IMR-90 (cell line): ENCODE results near the gene RIC8A. TPM values are rescaled to one million over a fixed set of nuclear protein-coding genes. Genes with fewer than 3 reads are reported as not detected.

ENCODE experiments used
- ATAC-seq: fragments of 200-7000 bp; cut with Tn5 transposase; 2 replicates; pipeline ENCODE4 v1.9.1; 2020; ENCODE audit warnings: low read depth, mild to moderate bottlenecking, moderate library complexity
- BruUV-seq: library from RNA; stranded (reverse); fragments of 400-500 nt; replicated peaks from 2 replicates; lab custom pipeline; 2021; lab: Mats Ljungman, UMichigan
- CTCF ChIA-PET: fragments of 300-600 bp; formaldehyde crosslinking; extraction: SDS; loops from one replicate; lab custom pipeline; 2021; ENCODE audit warnings: antibody characterized with exemption; lab: Yijun Ruan, JAX
- POLR2A ChIA-PET: fragments of 300-600 bp; sonication (Branson Sonifier 250); formaldehyde crosslinking; loops from one replicate; lab custom pipeline; 2022; ENCODE audit warnings: antibody characterized with exemption; ENCODE audit not compliant: unreplicated experiment; lab: Charles Lee
- DNase-seq: peaks from one replicate; pipeline ENCODE4 v3.0.0; 2013
- H2AFZ ChIP-seq: replicated peaks from 2 replicates; pipeline ENCODE3; 2013; ENCODE audit warnings: low read length, mild to moderate bottlenecking; ENCODE audit not compliant: poor library complexity
- H2AK5ac ChIP-seq: 2 replicates; pipeline ENCODE4 v1.6.1; 2013; ENCODE audit warnings: low read depth, low read length, inconsistent platforms
- H2AK9ac ChIP-seq: replicated peaks from 2 replicates; pipeline ENCODE3; 2013; ENCODE audit warnings: mild to moderate bottlenecking, low read depth, low read length, moderate library complexity; ENCODE audit not compliant: poor library complexity
- H2BK120ac ChIP-seq: 2 replicates; pipeline ENCODE4 v1.6.1; 2013; ENCODE audit warnings: low read depth, low read length, inconsistent platforms
- H2BK15ac ChIP-seq: 3 replicates; pipeline ENCODE4 v1.6.1; 2013; ENCODE audit warnings: low read depth, low read length, inconsistent platforms
- H2BK20ac ChIP-seq: 2 replicates; pipeline ENCODE4 v1.6.1; 2013; ENCODE audit warnings: low read depth, mild to moderate bottlenecking, inconsistent platforms, low read length, moderate library complexity
- H2BK5ac ChIP-seq: 2 replicates; pipeline ENCODE4 v1.6.1; 2013; ENCODE audit warnings: mild to moderate bottlenecking, low read depth, low read length, inconsistent platforms; ENCODE audit not compliant: poor library complexity, severe bottlenecking
- H3K14ac ChIP-seq: replicated peaks from 2 replicates; pipeline ENCODE4 v1.6.1; 2013; ENCODE audit warnings: low read depth, low read length, inconsistent platforms
- H3K18ac ChIP-seq: 2 replicates; pipeline ENCODE4 v1.6.1; 2013; ENCODE audit warnings: low read depth, low read length, control low read depth
- H3K23ac ChIP-seq: 2 replicates; pipeline ENCODE4 v1.6.1; 2013; ENCODE audit warnings: low read depth, low read length, inconsistent platforms
- H3K27ac ChIP-seq: 2 replicates; pipeline ENCODE4 v1.5.1; 2013; ENCODE audit warnings: mild to moderate bottlenecking, control low read depth, low read length; ENCODE audit not compliant: insufficient read depth
- H3K27me3 ChIP-seq: 2 replicates; pipeline ENCODE4 v1.6.1; 2013; ENCODE audit warnings: low read length; ENCODE audit not compliant: control insufficient read depth, insufficient read depth
- H3K36me3 ChIP-seq: 2 replicates; pipeline ENCODE4 v1.6.1; 2013; ENCODE audit warnings: low read length, mixed read lengths; ENCODE audit not compliant: control insufficient read depth, insufficient read depth
- H3K4ac ChIP-seq: 2 replicates; pipeline ENCODE4 v1.6.1; 2013; ENCODE audit warnings: low read depth, low read length, inconsistent platforms
- H3K4me1 ChIP-seq: 2 replicates; pipeline ENCODE4 v1.6.1; 2013; ENCODE audit warnings: low read length, mixed read lengths; ENCODE audit not compliant: control insufficient read depth, insufficient read depth
- H3K4me2 ChIP-seq: 2 replicates; pipeline ENCODE4 v1.6.1; 2013; ENCODE audit warnings: low read depth, mild to moderate bottlenecking, control low read depth, low read length, moderate library complexity
- H3K4me3 ChIP-seq: 2 replicates; pipeline ENCODE4 v1.5.1; 2013; ENCODE audit warnings: low read depth, mild to moderate bottlenecking, control low read depth, low read length, moderate library complexity; ENCODE audit not compliant: insufficient read depth
- H3K56ac ChIP-seq: 2 replicates; pipeline ENCODE4 v1.6.1; 2013; ENCODE audit warnings: low read length, inconsistent platforms; ENCODE audit not compliant: insufficient read depth; ENCODE audit errors: extremely low read depth
- H3K79me1 ChIP-seq, 2 experiments: 2 replicates each; pipeline ENCODE4 v1.6.1; 2013; ENCODE audit warnings: low read length in 2 of 2, inconsistent platforms in 1 of 2, low read depth in 1 of 2
- H3K9ac ChIP-seq: 2 replicates; pipeline ENCODE4 v1.6.1; 2013; ENCODE audit warnings: low read depth, low read length, control low read depth
- H3K9me1 ChIP-seq: 2 replicates; pipeline ENCODE4 v1.6.1; 2013; ENCODE audit warnings: low read length, inconsistent platforms; ENCODE audit not compliant: insufficient read depth
- H3K9me3 ChIP-seq: 2 replicates; pipeline ENCODE4 v1.6.1; 2013; ENCODE audit warnings: low read length; ENCODE audit not compliant: control insufficient read depth, insufficient read depth
- H4K20me1 ChIP-seq: 2 replicates; pipeline ENCODE4 v1.6.1; 2013; ENCODE audit warnings: low read length, inconsistent platforms; ENCODE audit not compliant: insufficient read depth
- H4K5ac ChIP-seq: 2 replicates; pipeline ENCODE4 v1.6.1; 2013; ENCODE audit warnings: mild to moderate bottlenecking, low read depth, low read length, control low read depth
- H4K8ac ChIP-seq, 2 experiments: 2 replicates each; pipeline ENCODE4 v1.6.1; 2013; ENCODE audit warnings: low read depth in 2 of 2, low read length in 2 of 2, control low read depth in 1 of 2, inconsistent platforms in 1 of 2
- H4K91ac ChIP-seq: 2 replicates; pipeline ENCODE4 v1.6.1; 2013; ENCODE audit warnings: low read depth, low read length, inconsistent platforms; ENCODE audit not compliant: insufficient read depth
- BHLHE40 ChIP-seq: fragments of 150-350 bp; IDR thresholded peaks from 2 replicates; pipeline ENCODE4 v1.6.1; 2016; ENCODE audit warnings: mild to moderate bottlenecking, low read depth, low read length
- CEBPB ChIP-seq: IDR thresholded peaks from 2 replicates; pipeline ENCODE4 v1.6.1; 2012; ENCODE audit warnings: low read depth, low read length, improper control_type of control experiment
- CHD1 ChIP-seq: IDR thresholded peaks from 2 replicates; pipeline ENCODE4 v1.6.1; 2012; ENCODE audit warnings: low read depth, low read length, improper control_type of control experiment
- CTCF ChIP-seq: conservative IDR thresholded peaks from 2 replicates; pipeline ENCODE4 v1.5.1; 2012; ENCODE audit warnings: mild to moderate bottlenecking, low read depth, low read length, improper control_type of control experiment
- FOS ChIP-seq: fragments of 150-350 bp; IDR thresholded peaks from 2 replicates; pipeline ENCODE4 v1.6.1; 2016; ENCODE audit warnings: low read depth, low read length
- MAFK ChIP-seq: IDR thresholded peaks from 2 replicates; pipeline ENCODE4 v1.6.1; 2012; ENCODE audit warnings: low read depth, low read length, improper control_type of control experiment
- MAZ ChIP-seq: IDR thresholded peaks from 2 replicates; pipeline ENCODE4 v1.6.1; 2012; ENCODE audit warnings: low read depth, mild to moderate bottlenecking, low read length, improper control_type of control experiment, moderate library complexity, borderline replicate concordance
- MXI1 ChIP-seq: IDR thresholded peaks from 2 replicates; pipeline ENCODE4 v1.6.1; 2012; ENCODE audit warnings: low read depth, mild to moderate bottlenecking, low read length, moderate library complexity, borderline replicate concordance
- NFE2L2 ChIP-seq: fragments of 150-350 bp; IDR thresholded peaks from 2 replicates; pipeline ENCODE4 v1.6.1; 2016; ENCODE audit warnings: low read depth, mild to moderate bottlenecking, low read length
- POLR2A ChIP-seq: IDR thresholded peaks from 2 replicates; pipeline ENCODE4 v1.6.1; 2012; ENCODE audit warnings: mild to moderate bottlenecking, low read depth, low read length
- RCOR1 ChIP-seq: IDR thresholded peaks from 2 replicates; pipeline ENCODE4 v1.6.1; 2012; ENCODE audit warnings: mild to moderate bottlenecking, low read length, improper control_type of control experiment; ENCODE audit not compliant: insufficient replicate concordance
- RFX5 ChIP-seq: IDR thresholded peaks from 2 replicates; pipeline ENCODE4 v1.8.0; 2012; ENCODE audit warnings: low read depth, mild to moderate bottlenecking, low read length, moderate library complexity
- SMC3 ChIP-seq: fragments of 150-350 bp; IDR thresholded peaks from 2 replicates; pipeline ENCODE4 v1.6.1; 2016; ENCODE audit warnings: low read depth, mild to moderate bottlenecking, antibody characterized with exemption, low read length, moderate library complexity
- WGBS, 2 experiments: methylation state at CpG; one replicate each; pipeline versions ENCODE4 v1.1.5 to v1.1.7; 2013; ENCODE audit warnings: missing lambda C conversion rate in 2 of 2; ENCODE audit not compliant: insufficient read length in 1 of 2; ENCODE audit errors: extremely low coverage in 2 of 2; 5-methylcytosine and 5-hydroxymethylcytosine counted together
- dilution Hi-C: fragments of 300-500 bp; cut with HindIII; formaldehyde crosslinking; loops from one replicate; pipeline ENCODE4 v1.14.3; 2018; ENCODE audit warnings: low sequenced_read_pairs; ENCODE audit not compliant: unreplicated experiment
- in situ Hi-C: fragments of 300-500 bp; cut with MboI; formaldehyde crosslinking; loops from 3 replicates; pipeline ENCODE4 v1.14.3; 2019; ENCODE audit warnings: low sequenced_read_pairs, inconsistent platforms, mixed read lengths
- intact Hi-C: fragments of 100-400 bp; cut with micrococcal nuclease; formaldehyde crosslinking; loops from 2 replicates; pipeline ENCODE4 v1.10.0; 2022
- polyA plus RNA-seq, 3 experiments: library from polyadenylated mRNA; depleted of rRNA; stranded (reverse); fragments of >200 nt; gene quantifications; 2 replicates each; pipeline ENCODE4 v1.2.3, GENCODE V29; 2012; ENCODE audit warnings: low replicate concordance in 1 of 3
- total RNA-seq: library from RNA; depleted of rRNA; stranded (reverse); fragments of >200 nt; gene quantifications from 2 replicates; pipeline ENCODE4 v1.2.3, GENCODE V29; 2012
- TF ChIP-seq, protein P1 (sequence below): fragments of 150-350 bp; IDR thresholded peaks from 2 replicates; pipeline ENCODE4 v1.6.1; 2017; ENCODE audit warnings: mild to moderate bottlenecking, antibody characterized with exemption, low read length, low read depth

The RIC8A gene
- total and polyA plus RNA-seq, 2 of the 4 experiments (the other 2 are of a cell fraction): 129 to 188 TPM

DNA sequence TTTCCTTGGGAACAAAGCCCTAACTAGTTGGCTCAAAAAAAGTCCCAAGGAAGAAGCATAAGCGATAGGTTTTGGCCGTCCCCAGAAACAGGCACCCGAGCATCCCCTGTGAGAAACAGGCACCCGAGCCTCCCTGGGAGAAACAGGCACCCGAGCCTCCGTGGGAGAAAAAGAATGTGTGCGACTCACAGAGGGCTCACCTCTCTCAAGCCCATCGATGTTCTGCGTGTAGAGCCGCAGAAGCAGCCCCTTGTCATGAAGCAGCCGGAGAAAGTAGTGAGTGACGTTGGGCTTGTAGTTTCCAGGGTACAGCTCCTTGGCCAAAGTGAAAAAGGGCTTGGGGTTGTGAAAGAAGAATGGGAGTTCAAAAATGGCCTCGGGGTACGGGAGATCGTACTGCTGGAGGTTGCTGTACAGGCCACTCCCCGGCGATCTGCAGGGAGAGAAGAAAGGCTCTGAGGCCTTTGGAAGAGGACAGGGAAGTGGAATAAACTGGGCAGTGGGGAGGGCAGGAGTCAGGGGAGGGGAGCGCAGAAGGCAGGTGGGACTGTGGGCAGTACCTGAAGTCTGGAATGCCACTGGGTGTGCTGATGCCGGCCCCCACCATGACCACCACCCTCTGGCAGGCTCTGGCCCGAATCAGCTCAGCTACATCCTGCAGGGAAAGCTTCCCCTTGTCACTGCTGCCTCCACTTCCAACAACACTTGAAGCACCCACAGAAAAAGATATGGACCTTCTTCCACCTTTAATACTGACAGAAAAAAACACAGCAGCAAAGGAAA lies 25.5 kb downstream of the RIC8A start (continued):
- no peak for TF ChIP-seq FOS

DNA sequence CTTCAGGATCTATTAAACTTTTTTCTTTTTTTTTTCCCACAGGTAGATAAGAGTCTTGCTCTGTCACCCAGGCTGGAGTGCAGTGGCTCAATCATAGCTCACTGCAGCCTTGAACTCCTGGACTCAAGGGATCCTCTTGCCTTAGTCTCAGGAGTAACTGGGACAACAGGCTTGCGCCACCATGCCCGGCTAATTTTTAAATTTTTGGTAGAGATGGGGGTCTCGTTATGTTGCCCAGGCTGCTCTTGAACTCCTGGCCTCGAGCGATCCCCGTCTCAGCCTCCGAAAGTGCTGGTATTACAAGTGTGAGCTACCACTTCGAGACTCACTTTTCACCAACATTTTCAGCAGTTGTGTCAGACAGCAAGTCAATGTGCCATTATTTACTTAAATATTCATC lies 27.7 kb downstream of the RIC8A start:
- Histone ChIP-seq H3K23ac (0 out of 2 replicates have a peak overlapping the region, but pooled peaks have one; percentile 14), H2BK20ac (no peak overlapping the region), H4K8ac (no peak overlapping the region), H2AK5ac (no peak overlapping the region), H3K9me1 (no peaks in the 10 kb centered on the region), H3K79me1 (peaks cover 8 to 51% of the 10 kb centered on the region in 2 experiments; a peak in 3 of 4 replicates), H3K4me2 (peak overlapping the region; percentile 98), H4K5ac (no peak overlapping the region), H2AK9ac (no peak overlapping the region), H3K56ac (no peak overlapping the region), H4K20me1 (peaks cover 4% of the 10 kb centered on the region), H3K18ac (no peak overlapping the region), H2BK5ac (no peak overlapping the region), H2BK120ac (no peak overlapping the region), H3K36me3 (peaks cover 2% of the 10 kb centered on the region; the same call in 1 of the 2 replicates), H3K14ac (0 out of 2 replicates have a peak overlapping the region, but pooled peaks have one; percentile 99), H3K4me1 (peaks cover 2% of the 10 kb centered on the region), H3K4me3 (peak overlapping the region; percentile 88; the same call in 1 of the 2 replicates), H3K27me3 (no peaks in the 10 kb centered on the region), H3K9ac (peak overlapping the region; percentile 86; the same call in 1 of the 2 replicates), H4K91ac (no peak overlapping the region), H2BK15ac (no peak overlapping the region), H2AFZ (no peak overlapping the region), H3K4ac (no peak overlapping the region), H3K9me3 (no peaks in the 10 kb centered on the region), H3K27ac (no peak overlapping the region)
- ATAC-seq (no peak), DNase-seq (no peak)
- intact Hi-C loops: no loop called here
- 82% methylated on average over 3 of the region's 8 CpGs; no CpG with 5 or more reads in 1 of the 2 experiments for WGBS, 2 experiments
- in situ Hi-C loops: no loop called here
- CTCF ChIA-PET: interaction anchor here (0.5 to 0.8 kb wide), 2 partner anchors 11 to 31 kb away, joined by 4 read pairs; no protein-coding TSS in a partner anchor
- dilution Hi-C loops: no loop called here
- BruUV-seq: no TSS peak
- POLR2A ChIA-PET: no interaction called here
- TF ChIP-seq RCOR1 (no peak), POLR2A (no peak), RFX5 (no peak), FOS (no peak), NFE2L2 (no peak), CEBPB (no peak), MXI1 (no peak), MAZ (no peak), CHD1 (no peak), BHLHE40 (no peak), SMC3 (no peak), MAFK (no peak), CTCF (no peak)
- TF ChIP-seq, protein P1, sequence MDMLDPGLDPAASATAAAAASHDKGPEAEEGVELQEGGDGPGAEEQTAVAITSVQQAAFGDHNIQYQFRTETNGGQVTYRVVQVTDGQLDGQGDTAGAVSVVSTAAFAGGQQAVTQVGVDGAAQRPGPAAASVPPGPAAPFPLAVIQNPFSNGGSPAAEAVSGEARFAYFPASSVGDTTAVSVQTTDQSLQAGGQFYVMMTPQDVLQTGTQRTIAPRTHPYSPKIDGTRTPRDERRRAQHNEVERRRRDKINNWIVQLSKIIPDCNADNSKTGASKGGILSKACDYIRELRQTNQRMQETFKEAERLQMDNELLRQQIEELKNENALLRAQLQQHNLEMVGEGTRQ: no peak
